SKM-1 treated with dmso at 0.1 percent for 144 hours (cell line): ENCODE results near the gene ZNF618.
"Not testable (repeated sequence)": the region's sequence is repeated elsewhere in the genome, so short reads cannot be mapped to it uniquely, and the experiment has no call there.

Experiments used
- DNase-seq: peaks from one replicate; lab custom pipeline; 2025; ENCODE audit not compliant: unreplicated experiment; lab: John Stamatoyannopoulos, UW

ZNF618 gene

DNA sequence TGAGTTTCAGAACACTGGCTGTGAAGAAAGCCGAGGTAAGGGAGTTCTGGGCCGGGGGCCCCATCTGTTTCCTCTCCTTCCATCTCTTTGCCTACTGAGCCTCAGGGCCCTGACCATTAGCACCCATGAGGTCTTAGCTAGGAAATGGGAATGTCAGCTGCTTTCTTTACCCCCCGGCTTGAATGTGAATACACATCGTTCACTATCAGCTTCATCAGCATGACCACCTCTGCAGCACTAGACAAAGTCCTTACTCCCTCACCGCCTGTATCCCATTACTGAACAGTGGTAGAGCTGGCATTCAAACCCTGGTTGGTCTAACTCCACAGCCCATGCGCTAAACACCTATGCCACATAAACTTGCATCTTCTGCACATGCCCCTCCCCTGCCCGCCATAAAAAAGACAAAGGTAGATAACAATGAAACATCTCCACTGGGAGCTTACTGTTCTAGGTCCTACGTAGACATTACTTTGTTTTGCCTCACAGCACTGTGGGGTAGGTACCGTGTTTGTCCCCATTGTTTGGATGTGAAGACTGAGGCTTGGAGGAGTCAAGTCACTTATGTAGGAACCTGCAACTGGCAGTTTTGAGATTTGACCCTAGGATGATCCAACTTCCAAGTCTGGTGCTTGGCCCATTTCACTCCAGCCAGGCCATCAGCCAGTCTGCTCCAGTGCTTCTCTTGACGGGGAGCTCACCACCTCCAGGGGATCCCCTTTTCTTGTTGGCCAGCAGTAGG lies 108.7 kb downstream of the ZNF618 start:
- no peak for DNase-seq

DNA sequence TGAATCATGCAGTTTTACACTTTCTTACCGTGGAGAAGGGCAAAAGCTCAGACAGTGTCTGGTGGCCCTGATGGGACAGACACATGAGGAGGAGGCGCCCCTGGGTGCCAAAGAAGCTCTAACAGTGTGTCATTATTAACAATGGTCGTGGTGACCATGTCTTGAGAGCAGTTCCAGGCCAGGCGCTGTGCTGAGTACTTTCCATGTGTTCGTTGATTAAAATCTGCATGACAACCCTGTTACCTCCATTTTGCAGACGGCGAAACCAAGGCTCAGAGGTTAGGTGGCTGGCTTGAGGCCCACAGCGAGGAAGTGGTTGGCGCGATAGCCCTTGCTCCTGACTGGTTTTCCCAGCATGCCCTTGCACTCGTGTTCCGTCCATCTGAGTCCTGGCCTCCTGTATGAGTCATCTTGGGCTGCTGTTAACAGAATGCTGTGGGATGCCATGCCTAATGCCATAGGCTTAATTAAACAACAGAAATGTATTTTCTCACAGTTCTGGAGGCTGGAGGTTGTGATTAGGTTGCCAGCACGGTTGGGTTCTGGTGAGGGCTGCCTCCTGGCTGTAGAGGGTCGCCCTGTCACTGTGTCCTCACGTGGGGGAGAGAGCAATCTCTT lies 110.0 kb downstream of the ZNF618 start:
- no peak for DNase-seq

DNA sequence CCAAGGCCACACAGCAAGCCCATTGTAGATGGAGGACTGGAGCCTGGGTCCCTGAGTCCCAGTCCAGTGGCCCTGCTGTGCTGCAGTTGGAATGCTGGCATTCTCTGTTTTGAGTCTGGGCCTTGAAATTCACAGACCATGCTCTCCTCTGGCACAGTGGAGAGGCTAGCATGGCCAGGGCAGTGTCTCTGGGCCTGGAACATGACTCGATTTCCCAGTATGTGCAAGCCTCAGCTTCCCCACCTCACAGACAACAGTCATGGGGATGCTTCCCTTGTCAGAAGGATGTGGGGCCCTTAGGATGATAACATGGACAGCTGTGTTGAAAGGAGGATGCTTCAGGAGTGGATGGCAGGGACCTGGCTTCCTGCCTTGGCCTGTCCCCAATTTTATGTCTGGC lies 110.8 kb downstream of the ZNF618 start:
- DNase-seq: no peak

DNA sequence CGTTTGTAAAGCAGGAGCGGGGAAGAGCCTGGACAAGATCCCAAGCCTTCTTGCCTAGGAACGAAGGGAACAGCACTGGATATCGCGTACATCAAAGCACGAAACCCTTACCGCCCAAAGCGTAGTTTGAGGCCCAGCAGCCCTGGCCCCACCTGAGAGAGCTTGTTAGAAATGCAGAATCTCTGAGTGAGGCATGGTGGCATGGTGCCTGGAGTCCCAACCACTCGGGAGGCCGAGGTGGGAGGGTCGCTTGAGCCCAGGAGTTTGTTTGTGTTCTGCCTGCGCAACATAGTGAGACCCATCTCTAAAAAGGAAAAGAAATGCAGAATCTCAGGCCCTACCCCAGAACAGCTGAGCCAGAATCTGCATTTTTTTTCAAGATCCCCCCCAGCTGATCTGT lies 111.4 kb downstream of the ZNF618 start:
- DNase-seq: no peak

DNA sequence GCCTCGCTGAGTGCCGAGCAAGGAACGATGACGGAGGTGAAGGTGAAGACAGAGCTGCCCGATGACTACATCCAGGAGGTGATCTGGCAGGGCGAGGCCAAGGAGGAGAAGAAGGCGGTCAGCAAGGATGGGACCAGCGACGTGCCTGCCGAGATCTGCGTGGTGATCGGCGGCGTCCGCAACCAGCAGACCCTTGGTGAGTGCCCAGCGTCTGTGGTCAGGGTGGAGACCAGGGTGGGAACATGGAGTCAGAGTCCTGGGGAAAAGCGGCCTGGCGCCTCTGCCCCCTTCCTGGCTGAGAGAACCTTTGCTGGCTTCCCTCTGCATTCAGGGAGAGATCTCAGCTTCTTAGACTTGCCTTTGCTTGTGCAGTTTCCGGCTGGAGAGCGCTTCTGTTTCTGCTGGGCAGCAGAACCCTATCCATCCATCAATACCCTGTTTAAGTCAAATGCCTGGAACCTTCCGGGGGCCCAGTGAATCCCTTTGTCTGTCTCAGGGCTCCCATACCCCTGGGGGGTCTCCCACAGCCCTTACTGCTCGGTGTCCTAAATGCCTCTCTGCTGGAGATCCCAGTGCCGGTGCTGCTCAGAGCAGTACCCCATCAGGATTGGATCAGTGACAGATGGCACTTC lies 112.4 kb downstream of the ZNF618 start:
- DNase-seq: no peak

DNA sequence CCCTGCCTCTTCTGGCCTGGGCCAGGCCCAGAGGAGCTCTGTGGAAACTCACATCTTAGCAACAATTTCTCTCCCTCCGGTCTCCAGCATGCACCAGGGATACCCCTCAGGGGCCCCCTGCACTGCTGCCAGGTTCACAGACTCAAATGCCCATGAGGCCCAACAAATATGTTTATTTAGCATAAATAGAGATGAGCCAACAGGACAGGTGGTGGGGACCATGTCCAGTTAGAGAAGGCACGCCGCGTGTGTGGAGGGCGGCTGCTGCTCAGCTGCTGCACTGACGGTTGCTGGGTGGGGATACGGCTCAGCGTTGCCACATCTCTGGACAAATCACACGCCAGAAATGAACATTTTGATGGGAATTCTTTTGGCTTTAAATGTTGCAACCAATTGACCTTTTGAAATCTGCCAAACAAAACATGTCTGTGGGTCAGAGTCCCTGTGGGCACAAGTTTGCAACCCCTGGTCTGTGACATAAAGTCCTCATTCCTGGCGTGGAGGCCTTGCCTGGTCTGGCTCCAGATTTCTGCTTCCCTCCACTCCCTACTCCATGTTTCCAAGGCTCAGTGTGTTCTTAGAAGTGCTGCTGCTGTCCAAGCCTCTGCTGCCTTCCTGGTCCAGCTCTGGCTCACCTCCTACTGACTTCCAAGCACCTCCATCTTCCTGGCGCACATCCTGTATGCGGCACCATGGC lies 113.1 kb downstream of the ZNF618 start:
- DNase-seq: no peak

DNA sequence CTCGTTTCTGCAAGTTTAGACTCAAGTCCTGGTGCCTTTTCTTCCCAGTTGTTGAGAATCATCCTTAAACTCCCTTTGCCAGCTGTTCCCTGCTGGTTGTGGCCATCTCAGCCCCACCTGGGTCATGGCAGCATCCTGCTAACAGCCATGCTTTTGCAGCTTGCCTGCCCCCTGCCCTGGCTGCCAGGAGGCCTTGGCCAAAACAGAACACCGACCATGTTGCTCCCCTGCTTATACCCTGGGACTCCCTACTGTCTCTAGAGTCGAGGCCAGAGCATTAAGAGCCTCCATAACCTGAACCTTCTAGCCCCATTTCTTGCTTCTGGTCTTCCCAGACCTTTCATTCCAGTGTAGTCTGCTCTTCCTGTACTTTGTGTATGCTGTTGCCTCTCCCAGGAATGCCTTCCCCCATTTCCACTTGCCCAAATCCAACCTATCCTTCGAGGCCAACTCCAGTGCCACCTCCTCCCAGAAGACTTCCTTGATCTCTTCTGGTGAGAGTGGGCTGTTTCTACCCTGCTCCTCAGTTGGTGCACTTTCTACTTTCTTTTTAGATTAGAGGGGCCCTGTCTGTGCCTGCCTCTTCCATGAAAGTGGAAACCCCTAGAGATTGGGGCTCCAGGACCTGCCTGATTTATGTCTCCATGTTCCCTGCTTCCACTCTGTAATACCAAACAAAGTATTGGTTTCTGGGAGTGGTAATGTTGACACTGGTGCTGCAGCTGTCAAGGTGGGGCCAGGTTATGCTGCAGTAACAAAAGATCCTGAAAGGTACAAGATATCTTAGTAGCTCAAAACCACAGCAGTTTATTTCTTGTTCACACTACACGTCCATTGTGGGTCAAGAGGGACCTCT lies 113.8 kb downstream of the ZNF618 start:
- no peak for DNase-seq

DNA sequence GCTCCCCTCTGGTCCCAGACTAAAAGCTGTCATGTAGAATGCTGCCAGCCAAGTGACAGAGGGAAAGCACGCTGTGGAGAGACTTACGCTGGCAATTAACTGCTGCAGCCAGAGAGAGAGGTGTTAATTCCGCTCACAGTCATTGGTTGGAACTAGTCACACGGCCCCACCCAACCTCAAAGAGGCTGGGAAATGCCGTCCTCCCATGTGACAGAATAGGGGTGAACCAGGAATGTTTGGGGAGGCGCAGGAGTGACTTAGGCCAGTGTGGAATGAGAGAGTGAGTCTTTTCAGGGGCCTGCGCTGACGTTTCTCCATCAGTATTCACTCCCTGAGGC lies 114.4 kb downstream of the ZNF618 start:
- DNase-seq: no peak

DNA sequence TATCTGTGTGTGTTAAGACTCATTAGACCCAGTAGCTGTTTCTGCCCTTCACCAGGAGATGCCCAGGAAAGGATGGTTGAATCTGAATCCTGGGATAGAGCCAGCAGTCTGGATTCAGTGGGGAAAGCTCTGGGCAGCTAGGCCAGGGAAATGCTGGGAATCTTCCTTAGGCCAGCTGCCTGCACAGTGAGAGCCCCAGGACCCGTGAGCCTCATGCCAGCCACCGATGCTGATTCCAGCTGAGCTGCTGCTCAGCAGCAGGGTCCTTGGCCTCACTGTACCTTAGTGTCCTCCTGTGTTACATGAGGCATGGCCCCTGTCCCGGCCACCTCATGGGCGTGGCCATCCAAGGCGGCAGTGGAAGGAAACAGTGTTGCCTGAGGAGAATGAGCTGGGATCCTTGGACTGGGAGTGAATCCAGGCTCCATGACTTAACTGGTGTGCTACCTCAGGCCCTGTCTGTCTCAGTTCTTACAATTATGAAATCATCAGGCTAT lies 114.9 kb downstream of the ZNF618 start:
- no peak for DNase-seq

DNA sequence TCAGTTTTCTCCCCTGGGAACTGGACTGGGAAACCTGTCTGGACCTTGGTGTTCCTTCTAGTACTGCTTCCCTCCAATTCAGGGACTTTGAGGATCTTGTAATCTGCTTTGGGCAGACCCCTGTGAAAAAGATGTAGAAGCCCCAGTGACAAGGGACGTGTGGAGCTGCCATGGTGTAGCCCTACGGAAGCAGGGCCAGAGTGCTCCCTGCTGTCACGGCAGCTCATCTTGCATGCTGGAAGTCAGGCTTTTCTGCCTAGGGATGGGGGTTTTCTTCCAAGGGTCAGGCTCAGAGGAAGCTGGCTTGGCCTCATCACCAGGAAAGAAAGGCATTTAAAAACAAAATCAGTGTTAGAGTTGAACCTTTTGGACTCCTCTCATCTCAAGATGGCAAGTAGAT lies 115.6 kb downstream of the ZNF618 start:
- no peak for DNase-seq

DNA sequence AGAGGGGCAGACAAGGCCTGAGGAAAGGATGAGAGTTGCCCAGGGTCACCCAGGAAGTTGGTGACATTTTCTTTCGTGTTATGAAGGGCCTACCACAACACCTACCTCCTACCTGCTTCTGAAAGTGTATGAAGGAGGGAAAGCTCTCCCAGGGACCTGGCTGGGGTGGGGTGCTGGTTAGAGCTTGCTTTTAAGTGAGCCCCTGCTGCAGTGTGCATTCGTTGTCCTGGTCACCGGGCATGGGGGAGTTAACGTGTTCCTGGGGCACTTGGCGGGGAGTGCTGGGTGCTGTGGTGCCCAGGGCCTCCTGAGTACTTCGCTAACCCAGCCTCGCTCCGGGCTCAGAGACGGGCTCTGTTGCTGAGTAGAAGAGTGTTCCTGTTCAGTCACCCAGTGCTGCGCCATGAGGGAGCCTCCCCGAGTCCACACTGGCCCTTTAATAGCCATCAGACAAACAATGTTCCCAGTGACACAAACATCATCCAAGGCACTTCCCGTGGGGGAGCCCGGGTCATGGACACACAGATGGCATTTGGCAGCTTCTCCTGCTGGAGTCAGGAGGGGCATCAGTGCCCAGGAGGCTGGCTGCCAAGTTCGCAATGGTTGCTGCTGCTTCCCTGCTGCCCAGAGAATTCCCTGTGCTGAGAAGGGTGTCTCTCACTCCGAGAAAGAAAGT lies 116.3 kb downstream of the ZNF618 start:
- no peak for DNase-seq

DNA sequence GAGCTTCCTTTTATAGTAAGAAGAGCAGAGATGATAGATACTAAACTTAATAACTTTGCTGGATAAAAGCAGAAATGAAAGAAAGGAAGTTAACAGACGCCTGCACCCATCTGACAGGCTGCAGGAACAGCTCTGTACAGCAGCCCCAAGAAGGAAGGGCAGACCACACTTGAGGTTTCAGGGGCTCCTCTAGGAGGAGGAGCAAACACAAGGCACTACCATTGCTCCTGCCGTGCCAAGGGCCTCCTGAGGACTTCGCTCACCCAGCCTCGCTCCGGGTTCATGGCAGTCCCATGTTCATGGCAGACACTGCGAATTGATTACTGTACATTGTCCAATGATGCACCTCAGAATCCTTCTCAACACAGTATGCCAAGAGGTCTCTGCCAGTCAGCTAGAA lies 116.9 kb downstream of the ZNF618 start:
- DNase-seq: no peak

DNA sequence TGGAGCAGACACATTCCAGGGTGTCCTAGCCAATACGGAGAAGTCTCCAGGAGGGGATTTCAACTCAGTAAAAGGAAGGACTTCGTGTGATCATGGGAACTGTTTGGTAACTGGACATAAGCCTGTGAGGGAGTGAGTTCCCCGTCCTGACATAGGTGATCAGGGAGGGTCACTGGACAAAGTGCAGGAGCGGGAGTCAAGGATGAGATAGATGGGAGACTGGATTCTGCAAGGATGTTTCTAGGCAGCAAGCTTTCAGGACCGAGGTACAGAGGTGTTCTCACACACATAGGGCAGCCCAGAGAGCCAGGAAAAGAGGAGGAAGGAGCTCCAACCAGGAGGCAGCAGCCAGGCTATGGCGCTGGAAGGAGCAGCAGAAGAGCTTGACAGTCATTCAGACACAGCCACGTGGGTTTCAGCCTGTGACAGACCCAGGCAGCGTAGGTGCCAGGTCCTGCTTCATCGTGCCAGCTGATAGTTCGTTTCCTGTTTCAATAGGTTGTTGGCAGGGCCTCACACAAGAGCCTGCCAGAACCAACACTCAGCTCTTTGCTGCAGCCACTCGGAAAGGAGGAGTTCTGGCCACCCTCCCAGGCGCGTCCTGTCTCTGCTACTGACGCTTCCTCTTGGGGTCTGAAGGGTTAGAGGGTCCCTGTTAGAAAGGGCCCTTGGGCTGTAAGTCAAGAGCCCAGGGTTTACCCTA lies 117.9 kb downstream of the ZNF618 start:
- DNase-seq: no peak

DNA sequence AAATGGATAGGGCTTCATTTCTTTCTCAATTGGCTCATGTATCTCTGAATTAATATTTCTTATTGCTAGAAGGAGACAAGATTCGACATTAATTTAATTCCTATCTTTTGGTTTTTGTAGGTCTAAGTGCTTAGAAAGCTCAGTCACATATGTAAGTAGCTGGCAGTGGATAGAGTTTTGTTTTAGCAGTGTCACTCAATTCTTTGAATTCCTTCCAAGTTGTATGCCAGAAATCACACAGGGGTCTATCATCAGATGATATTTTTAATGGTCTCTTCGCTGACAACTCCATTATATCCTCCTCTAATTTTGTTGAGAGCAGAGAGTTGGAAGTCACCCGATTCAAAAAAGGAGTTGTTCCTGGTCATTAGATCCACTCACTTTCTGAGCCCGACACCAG lies 119.3 kb downstream of the ZNF618 start:
- no peak for DNase-seq

DNA sequence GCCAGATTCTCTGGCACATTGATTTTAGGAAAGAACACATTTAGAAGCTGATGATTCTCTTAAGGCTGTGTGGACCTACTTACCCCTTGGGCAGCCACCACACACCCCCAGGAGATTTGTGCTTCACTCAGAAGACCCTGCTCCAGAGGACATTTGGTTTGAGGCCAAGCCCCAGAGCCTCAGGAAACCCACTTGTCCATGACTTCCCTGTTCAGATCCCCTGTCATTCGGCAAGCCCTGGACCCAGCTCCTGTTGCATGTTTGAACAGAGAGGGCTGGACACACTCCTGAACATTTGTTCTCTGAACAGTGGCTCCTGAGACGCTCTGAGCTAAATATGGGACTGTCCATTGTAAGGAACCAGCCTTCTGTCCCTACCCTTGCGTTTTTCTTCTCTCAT lies 119.9 kb downstream of the ZNF618 start:
- DNase-seq: no peak

DNA sequence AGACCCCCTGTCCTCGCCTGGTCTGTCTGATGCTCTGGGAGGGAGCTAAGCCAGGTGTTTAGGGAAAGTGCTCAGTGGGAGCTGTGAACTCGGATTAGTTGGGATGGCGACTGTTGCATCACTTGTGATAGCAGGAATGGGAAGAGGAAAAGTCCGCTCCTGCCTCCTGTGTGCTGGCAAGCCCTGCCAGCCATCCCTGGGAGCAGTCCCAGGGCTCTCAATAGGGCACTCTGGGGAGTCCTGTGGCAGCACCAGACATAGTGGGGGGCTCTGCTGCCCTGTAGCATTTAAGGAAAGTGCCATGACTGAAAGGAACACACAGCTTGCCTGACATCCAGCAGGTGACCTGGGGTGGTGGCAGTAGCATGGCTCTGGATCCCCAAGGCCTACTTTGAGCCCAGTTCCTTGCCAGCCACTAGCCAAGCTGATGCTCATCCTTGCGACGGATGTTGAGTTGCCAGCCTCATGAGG lies 120.5 kb downstream of the ZNF618 start:
- DNase-seq: no peak

DNA sequence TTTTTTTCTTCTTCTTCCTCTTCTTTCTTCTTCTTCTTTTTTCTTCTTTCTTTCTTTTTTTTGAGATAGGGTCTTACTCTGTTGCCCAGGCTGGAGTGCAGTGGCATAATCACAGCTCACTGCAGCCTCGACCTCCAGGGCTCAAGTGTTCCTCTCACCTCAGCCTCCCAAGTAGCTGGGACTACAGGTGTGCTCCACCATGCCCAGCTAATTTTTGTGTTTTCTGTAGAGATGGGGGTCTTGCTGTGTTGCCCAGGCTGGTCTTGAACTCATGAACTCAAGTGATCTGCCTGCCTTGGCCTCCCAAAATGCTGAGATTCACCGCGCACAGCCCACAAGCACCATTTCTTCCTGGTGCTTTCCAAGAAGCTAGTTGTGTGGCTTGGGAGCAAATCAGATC lies 121.0 kb downstream of the ZNF618 start:
- DNase-seq: not testable (repeated sequence)

DNA sequence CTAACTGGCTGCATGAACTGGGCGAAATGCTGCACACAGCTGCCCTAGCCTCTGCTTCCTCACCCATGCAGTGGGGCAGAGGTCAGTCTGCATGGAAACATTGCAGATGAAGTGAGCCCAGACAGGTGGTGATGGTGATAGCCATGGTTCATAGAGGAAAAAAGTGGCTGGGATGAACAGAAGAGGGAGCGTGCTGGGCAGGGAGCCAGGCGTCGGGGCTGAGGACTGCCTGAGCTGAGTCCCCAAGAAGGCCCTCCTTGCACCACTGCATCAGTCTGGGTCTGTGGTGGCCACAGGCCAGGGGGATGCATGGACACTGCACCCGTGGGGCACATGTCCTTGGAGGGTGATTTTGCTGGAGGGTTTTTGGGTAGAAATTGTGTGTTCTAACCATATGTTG lies 121.5 kb downstream of the ZNF618 start:
- no peak for DNase-seq

DNA sequence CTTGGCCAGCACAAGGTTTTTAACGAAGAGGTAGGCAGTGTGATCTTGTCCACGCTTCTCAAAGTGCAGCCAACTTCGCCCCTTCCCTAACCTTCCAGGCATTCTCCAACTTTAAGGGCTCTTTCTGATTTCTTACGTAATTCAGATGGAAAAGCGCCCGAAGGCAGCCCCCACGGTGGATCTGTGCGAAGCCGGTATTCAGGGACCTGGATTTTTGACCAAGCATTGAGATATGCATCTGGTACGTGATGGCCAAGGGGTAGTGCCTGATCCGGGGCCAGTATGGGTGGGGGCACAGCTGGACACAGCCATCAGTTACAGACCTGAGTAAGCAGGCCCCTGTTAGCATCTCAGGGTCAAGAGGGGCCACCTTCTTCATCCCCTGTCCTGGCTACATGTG lies 122.0 kb downstream of the ZNF618 start:
- no peak for DNase-seq
